H1 (cell line): Measurements from ENCODE around the gene GEMIN2.

ENCODE experiments used
- CHD1 ChIP-seq: IDR thresholded peaks from 2 replicates; pipeline ENCODE4 v1.6.1; 2012; ENCODE audit warnings: low read depth, low read length, improper control_type of control experiment
- CTCF ChIP-seq, 3 experiments: IDR thresholded peaks; 1 replicate in 2 of 3; 2 replicates in 1 of 3; pipeline versions ENCODE4 v1.5.1 to v1.6.1; 2011; ENCODE audit warnings: low read length in 3 of 3, mild to moderate bottlenecking in 3 of 3, inconsistent platforms in 2 of 3, low read depth in 1 of 3, moderate library complexity in 1 of 3; ENCODE audit not compliant: insufficient read depth in 1 of 3; ENCODE audit errors: control extremely low read depth in 1 of 3
- GABPA ChIP-seq: IDR thresholded peaks from 2 replicates; pipeline ENCODE4 v1.6.1; 2011; ENCODE audit warnings: mild to moderate bottlenecking, low read length, moderate library complexity, borderline replicate concordance; ENCODE audit not compliant: insufficient read depth
- JUN ChIP-seq: IDR thresholded peaks from 2 replicates; pipeline ENCODE4 v1.6.1; 2011; ENCODE audit warnings: low read depth, mild to moderate bottlenecking, improper control_type of control experiment, low read length
- JUND ChIP-seq: IDR thresholded peaks from 2 replicates; pipeline ENCODE4 v1.6.1; 2011; ENCODE audit warnings: mild to moderate bottlenecking, improper control_type of control experiment, low read length
- NRF1 ChIP-seq: IDR thresholded peaks from 2 replicates; pipeline ENCODE4 v1.6.1; 2011; ENCODE audit warnings: mild to moderate bottlenecking, low read depth, low read length, improper control_type of control experiment
- PHF8 ChIP-seq: fragments of 200-600 bp; sonication (generic); conservative IDR thresholded peaks from 2 replicates; pipeline ENCODE4 v1.7.1; 2012; ENCODE audit warnings: low read depth, mild to moderate bottlenecking, inconsistent platforms, low read length, moderate library complexity
- POLR2A ChIP-seq, 2 experiments: IDR thresholded peaks; 1 replicate in 1 of 2; 2 replicates in 1 of 2; pipeline ENCODE4 v1.6.1; 2011; ENCODE audit warnings: low read depth in 2 of 2, low read length in 2 of 2, mild to moderate bottlenecking in 2 of 2; ENCODE audit errors: control extremely low read depth in 1 of 2
- POLR2AphosphoS5 ChIP-seq: IDR thresholded peaks from 2 replicates; pipeline ENCODE4 v1.6.1; 2011; ENCODE audit warnings: low read depth, low read length
- RAD21 ChIP-seq, 2 experiments: IDR thresholded peaks in 1 of 2; conservative IDR thresholded peaks in 1 of 2; 2 replicates each; pipeline ENCODE4 v1.6.1; 2011; ENCODE audit warnings: low read depth in 2 of 2, low read length in 2 of 2, improper control_type of control experiment in 1 of 2, inconsistent platforms in 1 of 2, mild to moderate bottlenecking in 1 of 2, moderate library complexity in 1 of 2
- RXRA ChIP-seq: IDR thresholded peaks from 2 replicates; pipeline ENCODE4 v1.6.1; 2011; ENCODE audit warnings: low read depth, mild to moderate bottlenecking, low read length, moderate library complexity; ENCODE audit not compliant: insufficient read depth
- SIN3A ChIP-seq, 2 experiments: IDR thresholded peaks in 1 of 2; conservative IDR thresholded peaks in 1 of 2; 2 replicates each; pipeline ENCODE4 v1.6.1; 2011 to 2012; ENCODE audit warnings: low read length in 2 of 2, improper control_type of control experiment in 1 of 2, low read depth in 1 of 2, mild to moderate bottlenecking in 1 of 2
- USF2 ChIP-seq: IDR thresholded peaks from 2 replicates; pipeline ENCODE4 v1.6.1; 2011; ENCODE audit warnings: low read length, improper control_type of control experiment

GRCh38 chr14:39158222-39158858 lies 44.2 kb downstream of the GEMIN2 start:
- TF ChIP-seq GABPA (no peak), JUN (no peak), POLR2A (IDR thresholded peaks at IDR 0.05; ENCODE audit: control extremely low read depth in 1 of 2, low read depth in 2 of 2, low read length in 2 of 2) (no peak), SIN3A (conservative IDR thresholded peaks at IDR 0.05 in 1 of 2, IDR thresholded peaks at IDR 0.05 in 1 of 2; ENCODE audit: low read depth in 1 of 2, low read length in 2 of 2) (no peak), USF2 (no peak), JUND (no peak), CTCF (IDR thresholded peaks at IDR 0.05; ENCODE audit: control extremely low read depth in 1 of 3, insufficient read depth in 1 of 3, low read depth in 1 of 3, low read length in 3 of 3) (no peak), RXRA (no peak), PHF8 (no peak), NRF1 (no peak), RAD21 (IDR thresholded peaks at IDR 0.05 in 1 of 2, conservative IDR thresholded peaks at IDR 0.05 in 1 of 2; ENCODE audit: low read depth in 2 of 2, low read length in 2 of 2) (no peak), POLR2AphosphoS5 (no peak), CHD1 (no peak)
